Activated naive CD8-positive, alpha-beta T cell (primary cell): ENCODE measurements around the gene KIF18A.
"Not testable (repeated sequence)": the region's sequence is repeated elsewhere in the genome, so short reads cannot be mapped to it uniquely, and the experiment has no call there.

Experiments
- H3K27ac Mint-ChIP-seq: one replicate; pipeline ENCODE4 v1.8.0; 2021; ENCODE audit warnings: mixed read lengths
- H3K27me3 Mint-ChIP-seq: one replicate; pipeline ENCODE4 v1.8.0; 2021; ENCODE audit warnings: mixed read lengths
- H3K36me3 Mint-ChIP-seq: one replicate; pipeline ENCODE4 v1.8.0; 2021; ENCODE audit warnings: mixed read lengths
- H3K4me1 Mint-ChIP-seq: one replicate; pipeline ENCODE4 v1.8.0; 2021; ENCODE audit warnings: low read depth, mixed read lengths
- H3K4me3 Mint-ChIP-seq: one replicate; pipeline ENCODE4 v1.8.0; 2021; ENCODE audit warnings: mild to moderate bottlenecking, mixed read lengths
- H3K9me3 Mint-ChIP-seq: one replicate; pipeline ENCODE4 v1.8.0; 2021; ENCODE audit warnings: low read depth, mixed read lengths

Gene KIF18A

GRCh38 chr11:28092786-28093185 is 15.2 kb downstream of the KIF18A start:
- Mint-ChIP-seq H3K27ac (no peak overlapping the region), H3K27me3 (no peaks in the 10 kb centered on the region), H3K4me1 (no peaks in the 10 kb centered on the region), H3K9me3 (no peaks in the 10 kb centered on the region), H3K36me3 (peaks cover 8% of the 10 kb centered on the region), H3K4me3 (no peak overlapping the region)

- no peak overlapping the region for H3K27ac Mint-ChIP-seq
- no peaks in the 10 kb centered on the region for H3K27me3 Mint-ChIP-seq
- peaks cover 3% of the 10 kb centered on the region for H3K36me3 Mint-ChIP-seq
- no peaks in the 10 kb centered on the region for H3K9me3 Mint-ChIP-seq
- no peaks in the 10 kb centered on the region for H3K4me1 Mint-ChIP-seq
- H3K4me3 Mint-ChIP-seq: no peak overlapping the region
These were observed 17.8 kb downstream of the KIF18A start for GRCh38 chr11:28090052-28090749.

GRCh38 chr11:28089378-28089777 is 18.6 kb downstream of the KIF18A start:
- Mint-ChIP-seq H3K4me3 (no peak overlapping the region), H3K4me1 (no peaks in the 10 kb centered on the region), H3K27me3 (no peaks in the 10 kb centered on the region), H3K9me3 (no peaks in the 10 kb centered on the region), H3K27ac (no peak overlapping the region), H3K36me3 (peaks cover 3% of the 10 kb centered on the region)

GRCh38 chr11:28087693-28088092 is 20.3 kb downstream of the KIF18A start:
- H3K27ac Mint-ChIP-seq, H3K36me3 Mint-ChIP-seq, H3K9me3 Mint-ChIP-seq, H3K4me1 Mint-ChIP-seq, H3K4me3 Mint-ChIP-seq, H3K27me3 Mint-ChIP-seq: not testable (repeated sequence)

GRCh38 chr11:28087192-28087591 is 20.8 kb downstream of the KIF18A start:
- not testable (repeated sequence) for H3K4me1 Mint-ChIP-seq, H3K9me3 Mint-ChIP-seq, H3K27ac Mint-ChIP-seq, H3K27me3 Mint-ChIP-seq, H3K36me3 Mint-ChIP-seq, H3K4me3 Mint-ChIP-seq

GRCh38 chr11:28086569-28086968 is 21.4 kb downstream of the KIF18A start:
- Mint-ChIP-seq H3K36me3 (peaks cover 5% of the 10 kb centered on the region), H3K4me1 (no peaks in the 10 kb centered on the region), H3K27me3 (no peaks in the 10 kb centered on the region), H3K9me3 (no peaks in the 10 kb centered on the region), H3K4me3 (no peak overlapping the region), H3K27ac (no peak overlapping the region)

- Mint-ChIP-seq H3K4me3 (no peak overlapping the region), H3K27ac (no peak overlapping the region), H3K27me3 (no peaks in the 10 kb centered on the region), H3K4me1 (no peaks in the 10 kb centered on the region), H3K36me3 (peaks cover 2% of the 10 kb centered on the region), H3K9me3 (no peaks in the 10 kb centered on the region)
These were observed 24.8 kb downstream of the KIF18A start for GRCh38 chr11:28083118-28083517.

GRCh38 chr11:28077521-28077920 is 30.4 kb downstream of the KIF18A start:
- Mint-ChIP-seq H3K27ac (no peak overlapping the region), H3K4me3 (no peak overlapping the region), H3K36me3 (peaks cover 4% of the 10 kb centered on the region), H3K4me1 (no peaks in the 10 kb centered on the region), H3K27me3 (no peaks in the 10 kb centered on the region), H3K9me3 (no peaks in the 10 kb centered on the region)

GRCh38 chr11:28072321-28072720 is 35.6 kb downstream of the KIF18A start:
- H3K9me3 Mint-ChIP-seq: no peaks in the 10 kb centered on the region
- H3K36me3 Mint-ChIP-seq: peaks cover 2% of the 10 kb centered on the region
- H3K27ac Mint-ChIP-seq: no peak overlapping the region
- no peaks in the 10 kb centered on the region for H3K27me3 Mint-ChIP-seq
- H3K4me3 Mint-ChIP-seq: no peak overlapping the region
- H3K4me1 Mint-ChIP-seq: no peaks in the 10 kb centered on the region

GRCh38 chr11:28071305-28071704 is 36.7 kb downstream of the KIF18A start:
- Mint-ChIP-seq H3K4me3 (no peak overlapping the region), H3K27ac (no peak overlapping the region)

GRCh38 chr11:28058333-28058732 is 49.6 kb downstream of the KIF18A start:
- Mint-ChIP-seq H3K36me3 (no peaks in the 10 kb centered on the region), H3K4me1 (no peaks in the 10 kb centered on the region), H3K27me3 (no peaks in the 10 kb centered on the region), H3K9me3 (no peaks in the 10 kb centered on the region), H3K4me3 (no peak overlapping the region), H3K27ac (no peak overlapping the region)

More at GRCh38 chr11:28071305-28071704, 36.7 kb downstream of the KIF18A start:
- H3K36me3 Mint-ChIP-seq: peaks cover 2% of the 10 kb centered on the region
- H3K4me1 Mint-ChIP-seq: no peaks in the 10 kb centered on the region
- H3K27me3 Mint-ChIP-seq: no peaks in the 10 kb centered on the region
- no peaks in the 10 kb centered on the region for H3K9me3 Mint-ChIP-seq

GRCh38 chr11:28054821-28055220 is 53.1 kb downstream of the KIF18A start:
- H3K27me3 Mint-ChIP-seq: no peaks in the 10 kb centered on the region
- H3K4me3 Mint-ChIP-seq: no peak overlapping the region
- no peaks in the 10 kb centered on the region for H3K4me1 Mint-ChIP-seq
- no peak overlapping the region for H3K27ac Mint-ChIP-seq
- H3K9me3 Mint-ChIP-seq: no peaks in the 10 kb centered on the region
- H3K36me3 Mint-ChIP-seq: no peaks in the 10 kb centered on the region

- no peak overlapping the region for H3K4me3 Mint-ChIP-seq
- H3K36me3 Mint-ChIP-seq: no peaks in the 10 kb centered on the region
- no peak overlapping the region for H3K27ac Mint-ChIP-seq
- no peaks in the 10 kb centered on the region for H3K4me1 Mint-ChIP-seq
- no peaks in the 10 kb centered on the region for H3K27me3 Mint-ChIP-seq
- H3K9me3 Mint-ChIP-seq: no peaks in the 10 kb centered on the region
These were observed 58.4 kb downstream of the KIF18A start for GRCh38 chr11:28049338-28050216.

GRCh38 chr11:28048812-28049211 is 59.1 kb downstream of the KIF18A start:
- H3K27me3 Mint-ChIP-seq: no peaks in the 10 kb centered on the region
- H3K36me3 Mint-ChIP-seq: no peaks in the 10 kb centered on the region
- H3K9me3 Mint-ChIP-seq: no peaks in the 10 kb centered on the region
- H3K27ac Mint-ChIP-seq: no peak overlapping the region
- H3K4me1 Mint-ChIP-seq: no peaks in the 10 kb centered on the region
- H3K4me3 Mint-ChIP-seq: no peak overlapping the region

GRCh38 chr11:28043930-28044709 is 63.8 kb downstream of the KIF18A start:
- Mint-ChIP-seq H3K36me3 (no peaks in the 10 kb centered on the region), H3K9me3 (no peaks in the 10 kb centered on the region), H3K4me3 (no peak overlapping the region), H3K4me1 (no peaks in the 10 kb centered on the region), H3K27ac (no peak overlapping the region), H3K27me3 (no peaks in the 10 kb centered on the region)
